Measurements from ENCODE around the gene PRKCE.

PRKCE gene

GRCh38 chr2:45938649-45939511, 287.4 kb downstream of the PRKCE start:
- peak overlapping the region; percentile 80 for H3K27ac ChIP-seq
- no peak overlapping the region for H3K9ac ChIP-seq (ENCODE audit: insufficient read length)
- peak; percentile 48 for DNase-seq (ENCODE audit: low read depth, low spot score)

GRCh38 chr2:45941531-45942236, 290.2 kb downstream of the PRKCE start:
- no peak for DNase-seq (ENCODE audit: low read depth, low spot score)
- TF ChIP-seq EZH2 (IDR thresholded peaks at IDR 0.05) (no peak), FOXP2 (optimal IDR thresholded peaks at IDR 0.05; ENCODE audit: control extremely low read depth, extremely low read length, insufficient read depth) (no peak), POLR2AphosphoS5 (IDR thresholded peaks at IDR 0.05; ENCODE audit: borderline replicate concordance, low read depth, low read length) (no peak)
- Histone ChIP-seq H3K36me3 (ENCODE audit: insufficient read depth, low read length) (no peaks in the 10 kb centered on the region), H3K9ac (ENCODE audit: insufficient read length) (no peak overlapping the region), H3K4me3 (no peak overlapping the region), H3K9me3 (ENCODE audit: low read depth, low read length) (no peaks in the 10 kb centered on the region), H3K27ac (no peak overlapping the region)

More at GRCh38 chr2:45938649-45939511, 287.4 kb downstream of the PRKCE start:
- peak; percentile 61 for TF ChIP-seq FOXP2 (optimal IDR thresholded peaks at IDR 0.05; ENCODE audit: control extremely low read depth, extremely low read length, insufficient read depth)
- no peak for TF ChIP-seq EZH2 (IDR thresholded peaks at IDR 0.05)
- Histone ChIP-seq H3K9me3 (ENCODE audit: low read depth, low read length) (no peaks in the 10 kb centered on the region), H3K4me3 (peak overlapping the region; percentile 59), H3K36me3 (ENCODE audit: insufficient read depth, low read length) (no peaks in the 10 kb centered on the region)

- Histone ChIP-seq H3K9ac (ENCODE audit: insufficient read length) (no peak overlapping the region), H3K9me3 (ENCODE audit: low read depth, low read length) (no peaks in the 10 kb centered on the region), H3K27ac (no peak overlapping the region), H3K36me3 (ENCODE audit: insufficient read depth, low read length) (no peaks in the 10 kb centered on the region), H3K4me3 (no peak overlapping the region)
- DNase-seq (ENCODE audit: low read depth, low spot score), result no peak
- no peak for TF ChIP-seq POLR2AphosphoS5 (IDR thresholded peaks at IDR 0.05; ENCODE audit: borderline replicate concordance, low read depth, low read length)
- no peak for TF ChIP-seq FOXP2 (optimal IDR thresholded peaks at IDR 0.05; ENCODE audit: control extremely low read depth, extremely low read length, insufficient read depth)
- TF ChIP-seq EZH2 (IDR thresholded peaks at IDR 0.05), result no peak
These were observed 290.8 kb downstream of the PRKCE start for GRCh38 chr2:45942237-45942738.

- TF ChIP-seq POLR2AphosphoS5 (IDR thresholded peaks at IDR 0.05; ENCODE audit: borderline replicate concordance, low read depth, low read length), result no peak
- no peak for DNase-seq (ENCODE audit: low read depth, low spot score)
- Histone ChIP-seq H3K9ac (ENCODE audit: insufficient read length) (no peak overlapping the region), H3K9me3 (ENCODE audit: low read depth, low read length) (no peaks in the 10 kb centered on the region), H3K27ac (no peak overlapping the region), H3K36me3 (ENCODE audit: insufficient read depth, low read length) (no peaks in the 10 kb centered on the region), H3K4me3 (no peak overlapping the region)
These were observed 292.0 kb downstream of the PRKCE start for GRCh38 chr2:45943219-45944044.

- DNase-seq (ENCODE audit: low read depth, low spot score), result no peak
- no peak for TF ChIP-seq FOXP2 (optimal IDR thresholded peaks at IDR 0.05; ENCODE audit: control extremely low read depth, extremely low read length, insufficient read depth)
- no peak for TF ChIP-seq EZH2 (IDR thresholded peaks at IDR 0.05)
- no peak for TF ChIP-seq POLR2AphosphoS5 (IDR thresholded peaks at IDR 0.05; ENCODE audit: borderline replicate concordance, low read depth, low read length)
- Histone ChIP-seq H3K4me3 (no peak overlapping the region), H3K27ac (no peak overlapping the region), H3K9me3 (ENCODE audit: low read depth, low read length) (no peaks in the 10 kb centered on the region), H3K9ac (ENCODE audit: insufficient read length) (no peak overlapping the region), H3K36me3 (ENCODE audit: insufficient read depth, low read length) (no peaks in the 10 kb centered on the region)
These were observed 292.6 kb downstream of the PRKCE start for GRCh38 chr2:45944074-45944473.

GRCh38 chr2:45945302-45945717, 293.8 kb downstream of the PRKCE start:
- no peak overlapping the region for H3K27ac ChIP-seq
- no peak overlapping the region for H3K4me3 ChIP-seq
- DNase-seq (ENCODE audit: low read depth, low spot score), result no peak
- TF ChIP-seq EZH2 (IDR thresholded peaks at IDR 0.05), result no peak
- TF ChIP-seq FOXP2 (optimal IDR thresholded peaks at IDR 0.05; ENCODE audit: control extremely low read depth, extremely low read length, insufficient read depth), result no peak
- no peak for TF ChIP-seq POLR2AphosphoS5 (IDR thresholded peaks at IDR 0.05; ENCODE audit: borderline replicate concordance, low read depth, low read length)
- H3K36me3 ChIP-seq (ENCODE audit: insufficient read depth, low read length), result no peaks in the 10 kb centered on the region
- H3K9ac ChIP-seq (ENCODE audit: insufficient read length), result no peak overlapping the region
- H3K9me3 ChIP-seq (ENCODE audit: low read depth, low read length), result no peaks in the 10 kb centered on the region

GRCh38 chr2:45946023-45946422, 294.5 kb downstream of the PRKCE start:
- no peak for TF ChIP-seq FOXP2 (optimal IDR thresholded peaks at IDR 0.05; ENCODE audit: control extremely low read depth, extremely low read length, insufficient read depth)
- TF ChIP-seq EZH2 (IDR thresholded peaks at IDR 0.05), result no peak
- TF ChIP-seq POLR2AphosphoS5 (IDR thresholded peaks at IDR 0.05; ENCODE audit: borderline replicate concordance, low read depth, low read length), result no peak
- no peak overlapping the region for H3K9ac ChIP-seq (ENCODE audit: insufficient read length)
- no peak overlapping the region for H3K27ac ChIP-seq
- DNase-seq (ENCODE audit: low read depth, low spot score), result no peak
- no peaks in the 10 kb centered on the region for H3K36me3 ChIP-seq (ENCODE audit: insufficient read depth, low read length)
- H3K4me3 ChIP-seq, result no peak overlapping the region
- H3K9me3 ChIP-seq (ENCODE audit: low read depth, low read length), result no peaks in the 10 kb centered on the region

- no peak overlapping the region for H3K4me3 ChIP-seq
- H3K9me3 ChIP-seq (ENCODE audit: low read depth, low read length), result no peaks in the 10 kb centered on the region
- no peaks in the 10 kb centered on the region for H3K36me3 ChIP-seq (ENCODE audit: insufficient read depth, low read length)
- DNase-seq (ENCODE audit: low read depth, low spot score), result no peak
- TF ChIP-seq FOXP2 (optimal IDR thresholded peaks at IDR 0.05; ENCODE audit: control extremely low read depth, extremely low read length, insufficient read depth) (no peak), POLR2AphosphoS5 (IDR thresholded peaks at IDR 0.05; ENCODE audit: borderline replicate concordance, low read depth, low read length) (no peak), EZH2 (IDR thresholded peaks at IDR 0.05) (no peak)
- no peak overlapping the region for H3K9ac ChIP-seq (ENCODE audit: insufficient read length)
- H3K27ac ChIP-seq, result no peak overlapping the region
These were observed 299.1 kb downstream of the PRKCE start for GRCh38 chr2:45950606-45951005.
